GM12891 (cell line): Measurements from ENCODE around the gene WNT8A.

ENCODE experiments used
- PAX5 ChIP-seq: IDR thresholded peaks from 2 replicates; pipeline ENCODE4 v1.6.1; 2011; ENCODE audit warnings: low read length, moderate library complexity, mild to moderate bottlenecking; ENCODE audit not compliant: insufficient read depth, severe bottlenecking
- POLR2A ChIP-seq: IDR thresholded peaks from 2 replicates; pipeline ENCODE4 v1.6.1; 2011; ENCODE audit warnings: low read depth, low read length, control low read depth
- POLR2AphosphoS5 ChIP-seq: IDR thresholded peaks from 2 replicates; pipeline ENCODE4 v1.6.1; 2011; ENCODE audit warnings: low read depth, low read length, control low read depth
- SPI1 ChIP-seq: IDR thresholded peaks from 2 replicates; pipeline ENCODE4 v1.6.1; 2011; ENCODE audit warnings: low read depth, low read length, control low read depth
- TAF1 ChIP-seq: IDR thresholded peaks from 2 replicates; pipeline ENCODE4 v1.6.1; 2011; ENCODE audit warnings: low read depth, low read length, control low read depth

- TF ChIP-seq POLR2AphosphoS5: no peak
- no peak for TF ChIP-seq POLR2A
- TF ChIP-seq SPI1: no peak
- TF ChIP-seq TAF1: no peak
- no peak for TF ChIP-seq PAX5
Measured at GRCh38 chr5:138068742-138069600, 14.9 kb upstream of the WNT8A start.
